Kidney epithelial cell (primary cell): ENCODE results near the gene CCDC160. TPM values are rescaled to one million over a fixed set of nuclear protein-coding genes. Genes with fewer than 3 reads are reported as not detected.

Experiments used
- DNase-seq: peaks from one replicate; pipeline ENCODE4 v3.0.0-alpha.2; 2010; ENCODE audit warnings: low read depth
- H3K27me3 ChIP-seq: 2 replicates; pipeline ENCODE4 v1.6.0; 2011; ENCODE audit warnings: low read length; ENCODE audit not compliant: control insufficient read depth, insufficient read depth
- H3K36me3 ChIP-seq: 2 replicates; pipeline ENCODE4 v1.5.1; 2011; ENCODE audit warnings: low read length; ENCODE audit not compliant: control insufficient read depth, insufficient read depth
- H3K4me3 ChIP-seq: 2 replicates; pipeline ENCODE4 v1.5.1; 2011; ENCODE audit warnings: low read depth, mild to moderate bottlenecking, control low read depth, low read length
- total RNA-seq: library from RNA; depleted of rRNA; stranded (reverse); fragments of >200 nt; gene quantifications from 2 replicates; pipeline ENCODE4 v1.2.3, GENCODE V29; 2015
- TF ChIP-seq, protein P1 (sequence below): IDR thresholded peaks from 2 replicates; pipeline ENCODE4 v1.5.1; 2011; ENCODE audit warnings: mild to moderate bottlenecking, moderate library complexity, low read length, control low read depth, inconsistent platforms; ENCODE audit not compliant: insufficient read depth, poor library complexity, severe bottlenecking

Gene CCDC160
- total RNA-seq = 0.21 and 0.63 TPM in 2 replicates

DNA sequence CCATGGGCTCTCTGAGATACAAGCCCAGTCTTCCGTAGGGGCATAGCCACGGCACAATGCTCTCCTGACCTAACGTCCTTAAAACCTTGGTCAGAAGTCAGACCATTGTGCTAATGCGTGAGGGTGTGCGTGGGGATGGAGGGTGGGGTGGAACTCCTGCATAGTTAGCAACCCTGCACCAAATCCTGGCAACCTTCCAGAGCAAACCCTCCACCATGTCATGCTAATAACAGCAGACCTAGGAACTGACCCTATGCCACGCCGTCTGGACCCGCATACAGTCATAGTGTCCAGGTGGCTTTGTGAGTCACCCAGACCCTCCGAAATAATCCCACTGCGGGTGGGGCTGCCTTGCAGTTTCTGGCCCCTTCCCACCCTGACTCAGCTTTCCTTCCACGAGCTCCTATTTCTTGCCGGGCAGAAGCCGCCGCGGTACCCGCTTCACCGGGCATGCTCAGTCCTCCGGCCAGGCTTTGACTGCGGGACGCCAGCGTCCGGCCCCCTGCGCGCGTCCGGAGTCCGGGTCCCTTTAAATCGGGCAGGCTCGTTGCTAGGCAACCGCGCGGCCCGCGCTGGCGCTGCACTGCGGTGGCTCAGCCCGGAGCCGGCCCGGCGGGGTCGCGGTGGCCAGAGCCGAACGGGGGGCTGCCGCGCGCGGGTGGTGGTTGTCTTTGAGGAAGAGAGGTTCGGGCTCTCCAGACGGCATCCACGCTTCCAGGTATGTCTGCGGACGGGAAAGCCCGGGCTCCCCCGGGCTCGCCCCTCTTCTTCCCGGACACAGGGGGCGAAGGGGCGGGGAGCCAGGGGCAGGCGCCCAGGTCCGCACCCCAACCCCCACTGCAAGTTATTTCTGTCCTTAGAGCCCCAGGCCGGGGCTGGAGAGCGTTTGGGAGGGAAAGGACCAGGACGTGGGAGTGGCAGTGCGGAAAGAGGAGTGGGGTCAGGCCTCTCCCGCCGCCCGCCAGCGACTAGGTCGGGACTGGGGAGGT lies at the start of gene CCDC160:
Gene CCDC160 (plus strand): TSS at position 557 of the 989 bp plus-strand sequence. CDS start 7,619 bp downstream, outside the sequence.
- Histone ChIP-seq H3K27me3 (no peaks in the 10 kb centered on the region), H3K36me3 (no peaks in the 10 kb centered on the region), H3K4me3 (peak within 1 kb of the TSS; percentile 53)
- no peak for DNase-seq
- TF ChIP-seq, protein P1, sequence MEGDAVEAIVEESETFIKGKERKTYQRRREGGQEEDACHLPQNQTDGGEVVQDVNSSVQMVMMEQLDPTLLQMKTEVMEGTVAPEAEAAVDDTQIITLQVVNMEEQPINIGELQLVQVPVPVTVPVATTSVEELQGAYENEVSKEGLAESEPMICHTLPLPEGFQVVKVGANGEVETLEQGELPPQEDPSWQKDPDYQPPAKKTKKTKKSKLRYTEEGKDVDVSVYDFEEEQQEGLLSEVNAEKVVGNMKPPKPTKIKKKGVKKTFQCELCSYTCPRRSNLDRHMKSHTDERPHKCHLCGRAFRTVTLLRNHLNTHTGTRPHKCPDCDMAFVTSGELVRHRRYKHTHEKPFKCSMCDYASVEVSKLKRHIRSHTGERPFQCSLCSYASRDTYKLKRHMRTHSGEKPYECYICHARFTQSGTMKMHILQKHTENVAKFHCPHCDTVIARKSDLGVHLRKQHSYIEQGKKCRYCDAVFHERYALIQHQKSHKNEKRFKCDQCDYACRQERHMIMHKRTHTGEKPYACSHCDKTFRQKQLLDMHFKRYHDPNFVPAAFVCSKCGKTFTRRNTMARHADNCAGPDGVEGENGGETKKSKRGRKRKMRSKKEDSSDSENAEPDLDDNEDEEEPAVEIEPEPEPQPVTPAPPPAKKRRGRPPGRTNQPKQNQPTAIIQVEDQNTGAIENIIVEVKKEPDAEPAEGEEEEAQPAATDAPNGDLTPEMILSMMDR = no peak

DNA sequence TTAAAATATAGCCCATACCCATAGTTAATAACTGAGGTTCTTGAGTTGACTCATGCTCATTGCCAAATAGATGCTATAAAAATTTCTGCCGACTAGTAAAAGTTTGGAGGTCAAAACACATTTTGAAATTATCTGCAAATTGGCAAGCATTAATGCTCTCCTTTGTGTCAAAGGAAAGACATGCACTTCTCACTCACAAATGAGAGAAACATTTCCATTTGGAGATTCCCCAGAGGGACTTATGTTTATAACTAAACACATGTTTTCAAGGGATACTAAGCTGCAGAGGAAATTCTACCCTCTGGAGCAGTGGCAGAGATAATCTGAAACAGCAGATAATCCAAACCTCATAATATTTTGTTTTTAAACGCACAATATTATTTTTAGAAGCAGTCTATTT lies 45.7 kb upstream of the CCDC160 start:
- Histone ChIP-seq H3K27me3 (no peaks in the 10 kb centered on the region), H3K4me3 (no peak overlapping the region), H3K36me3 (no peaks in the 10 kb centered on the region)
- TF ChIP-seq, protein P1 = no peak
- DNase-seq = no peak

DNA sequence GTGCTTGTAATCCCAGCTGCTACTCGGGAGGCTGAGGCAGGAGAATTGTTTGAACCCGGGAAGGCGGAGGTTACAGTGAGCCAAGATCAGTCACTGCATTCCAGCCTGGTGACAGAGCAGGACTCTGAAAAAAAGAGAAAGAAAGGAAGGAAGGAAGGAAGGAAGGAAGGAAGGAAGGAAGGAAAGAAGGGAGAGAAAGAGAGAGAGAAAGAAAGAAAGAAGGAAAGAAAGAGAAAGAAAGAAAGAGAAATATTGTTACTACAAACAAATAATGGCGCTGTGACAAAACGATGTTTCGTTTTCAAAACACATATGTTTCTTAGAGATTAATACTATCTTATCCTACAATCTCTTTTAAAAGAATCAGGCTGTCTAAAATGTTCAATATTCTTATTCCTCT lies 42.1 kb upstream of the CCDC160 start:
- DNase-seq = no peak
- no peaks in the 10 kb centered on the region for H3K27me3 ChIP-seq
- H3K4me3 ChIP-seq = no peak overlapping the region
- TF ChIP-seq, protein P1 = no peak
- no peaks in the 10 kb centered on the region for H3K36me3 ChIP-seq

DNA sequence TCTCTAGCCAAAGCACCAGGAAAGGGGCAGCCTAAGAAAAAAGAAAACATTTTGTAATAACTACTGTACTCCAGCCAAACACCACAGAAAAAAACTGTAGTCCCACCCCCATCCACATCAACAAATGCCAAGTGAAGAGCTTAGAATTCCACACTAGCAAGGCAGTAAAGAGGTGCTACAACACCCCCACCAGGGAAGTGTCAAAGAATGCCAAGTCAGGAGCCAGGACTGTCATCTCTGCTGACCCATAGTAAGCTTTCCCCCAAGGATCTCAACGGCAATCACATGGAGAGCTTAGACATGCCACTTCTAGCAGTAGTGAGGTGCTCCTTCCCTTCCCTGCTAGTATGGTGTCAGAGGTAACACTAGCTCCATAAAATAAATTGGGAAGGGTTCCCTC lies 34.4 kb upstream of the CCDC160 start:
- no peak overlapping the region for H3K4me3 ChIP-seq
- TF ChIP-seq, protein P1 = no peak
- DNase-seq = no peak

DNA sequence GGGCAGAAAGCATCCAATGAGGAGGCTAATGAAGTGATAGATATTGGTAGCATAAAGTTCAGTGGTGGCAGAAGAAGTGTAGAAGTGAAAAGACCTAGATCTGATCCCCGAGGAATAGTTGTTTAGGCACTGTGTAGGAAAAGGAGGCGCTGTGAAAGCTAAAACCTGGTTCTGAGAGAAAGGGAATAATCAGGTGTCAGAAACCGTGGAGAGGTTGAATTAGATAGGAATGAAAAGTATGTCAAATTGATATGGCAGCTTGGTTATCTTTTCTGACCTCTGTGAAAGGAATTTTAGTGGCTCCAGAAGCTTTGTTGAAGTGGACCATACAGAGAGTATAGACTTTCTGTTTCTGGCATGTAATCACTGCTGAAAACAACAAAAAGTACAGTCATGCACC lies 30.8 kb upstream of the CCDC160 start:
- Histone ChIP-seq H3K27me3 (no peaks in the 10 kb centered on the region), H3K36me3 (no peaks in the 10 kb centered on the region), H3K4me3 (no peak overlapping the region)
- DNase-seq = no peak
- TF ChIP-seq, protein P1 = no peak

More for the DNA sequence above, 34.4 kb upstream of the CCDC160 start:
- Histone ChIP-seq H3K36me3 (no peaks in the 10 kb centered on the region), H3K27me3 (no peaks in the 10 kb centered on the region)
